Mesenchymal stem cell (in vitro differentiated cells and primary cell): ENCODE results near the gene RBP3.
A peak's percentile ranks its signal among the peaks of the same experiment; 100 is the strongest.

Experiments used
- DNase-seq: peaks from one replicate; pipeline ENCODE4 v3.0.0-alpha.2; 2013
- H2AFZ ChIP-seq: one replicate; pipeline ENCODE4 v1.6.1; 2013; ENCODE audit warnings: low read depth, mild to moderate bottlenecking, control low read depth, inconsistent platforms, low read length, moderate library complexity
- H2AK5ac ChIP-seq: 2 replicates; pipeline ENCODE4 v1.6.1; 2013; ENCODE audit warnings: low read length, moderate library complexity, mild to moderate bottlenecking, inconsistent platforms; ENCODE audit not compliant: severe bottlenecking
- H2BK120ac ChIP-seq: one replicate; pipeline ENCODE4 v1.6.1; 2013; ENCODE audit warnings: low read depth, mild to moderate bottlenecking, inconsistent platforms, low read length, moderate library complexity
- H2BK12ac ChIP-seq, 2 experiments: one replicate each; pipeline ENCODE4 v1.6.1; 2013; ENCODE audit warnings: inconsistent platforms in 2 of 2, low read length in 2 of 2, mild to moderate bottlenecking in 2 of 2, moderate library complexity in 2 of 2, control low read depth in 1 of 2
- H2BK15ac ChIP-seq: one replicate; pipeline ENCODE4 v1.6.1; 2013; ENCODE audit warnings: mild to moderate bottlenecking, low read depth, inconsistent platforms; ENCODE audit not compliant: poor library complexity, severe bottlenecking
- H2BK5ac ChIP-seq: 2 replicates; pipeline ENCODE4 v1.6.1; 2013; ENCODE audit warnings: low read depth, mild to moderate bottlenecking, low read length, control low read depth, inconsistent platforms; ENCODE audit not compliant: poor library complexity, severe bottlenecking
- H3K14ac ChIP-seq, 2 experiments: one replicate each; pipeline ENCODE4 v1.6.1; 2013; ENCODE audit warnings: inconsistent platforms in 2 of 2, low read length in 2 of 2, control low read depth in 1 of 2, mild to moderate bottlenecking in 1 of 2, moderate library complexity in 1 of 2
- H3K18ac ChIP-seq, 2 experiments: one replicate each; pipeline ENCODE4 v1.6.1; 2013; ENCODE audit warnings: inconsistent platforms in 2 of 2, low read length in 2 of 2, control low read depth in 1 of 2, low read depth in 1 of 2, mild to moderate bottlenecking in 1 of 2
- H3K23ac ChIP-seq, 2 experiments: one replicate each; pipeline ENCODE4 v1.6.1; 2013; ENCODE audit warnings: inconsistent platforms in 2 of 2, low read length in 2 of 2, mild to moderate bottlenecking in 2 of 2, moderate library complexity in 2 of 2, control low read depth in 1 of 2
- H3K27ac ChIP-seq: 2 replicates; pipeline ENCODE4 v1.5.1; 2013; ENCODE audit warnings: mild to moderate bottlenecking, moderate library complexity, low read length, control low read depth, inconsistent platforms; ENCODE audit not compliant: poor library complexity, severe bottlenecking
- H3K27me3 ChIP-seq, 2 experiments: 2 replicates each; pipeline versions ENCODE4 v1.6.1 to v1.7.0; 2013; ENCODE audit warnings: low read length in 2 of 2, mild to moderate bottlenecking in 2 of 2, moderate library complexity in 2 of 2, control low read depth in 1 of 2, inconsistent platforms in 1 of 2; ENCODE audit not compliant: control insufficient read depth in 1 of 2, insufficient read depth in 1 of 2
- H3K36me3 ChIP-seq, 2 experiments: 2 replicates each; pipeline versions ENCODE4 v1.6.1 to v1.7.0; 2013; ENCODE audit warnings: low read length in 2 of 2, control low read depth in 1 of 2, inconsistent platforms in 1 of 2, low read depth in 1 of 2, mild to moderate bottlenecking in 1 of 2; ENCODE audit not compliant: insufficient read depth in 2 of 2, control insufficient read depth in 1 of 2
- H3K4ac ChIP-seq, 2 experiments: one replicate each; pipeline ENCODE4 v1.6.1; 2013; ENCODE audit warnings: inconsistent platforms in 2 of 2, low read length in 2 of 2, mild to moderate bottlenecking in 2 of 2, moderate library complexity in 2 of 2, control low read depth in 1 of 2, low read depth in 1 of 2
- H3K4me1 ChIP-seq: 2 replicates; pipeline ENCODE4 v1.6.1; 2013; ENCODE audit warnings: low read depth, low read length, control low read depth; ENCODE audit not compliant: control insufficient read depth, insufficient read depth
- H3K4me2 ChIP-seq: 2 replicates; pipeline ENCODE4 v1.6.1; 2013; ENCODE audit warnings: low read length, mild to moderate bottlenecking, inconsistent platforms; ENCODE audit not compliant: poor library complexity, severe bottlenecking
- H3K4me3 ChIP-seq, 2 experiments: 2 replicates each; pipeline versions ENCODE4 v1.5.1 to v1.7.0; 2013; ENCODE audit warnings: low read length in 2 of 2, mild to moderate bottlenecking in 2 of 2, control low read depth in 1 of 2, low read depth in 1 of 2; ENCODE audit not compliant: insufficient read depth in 1 of 2
- H3K79me1 ChIP-seq: replicated peaks from 2 replicates; pipeline ENCODE4 v1.6.1; 2013; ENCODE audit warnings: mild to moderate bottlenecking, control low read depth, low read length, inconsistent platforms; ENCODE audit not compliant: poor library complexity, severe bottlenecking
- H3K9ac ChIP-seq: 2 replicates; pipeline ENCODE4 v1.7.0; 2013; ENCODE audit warnings: mild to moderate bottlenecking, low read length, moderate library complexity
- H3K9me3 ChIP-seq: 2 replicates; pipeline ENCODE4 v1.7.0; 2013; ENCODE audit warnings: mild to moderate bottlenecking, low read length; ENCODE audit not compliant: control insufficient read depth
- H4K8ac ChIP-seq: one replicate; pipeline ENCODE4 v1.6.1; 2013; ENCODE audit warnings: inconsistent platforms, mild to moderate bottlenecking, low read length, moderate library complexity
- H4K91ac ChIP-seq: one replicate; pipeline ENCODE4 v1.6.1; 2013; ENCODE audit warnings: mild to moderate bottlenecking, low read length, inconsistent platforms
- WGBS: methylation state at CpG from one replicate; pipeline ENCODE4 v1.1.7; 2013; ENCODE audit warnings: mixed read lengths; 5-methylcytosine and 5-hydroxymethylcytosine counted together

RBP3 gene

DNA sequence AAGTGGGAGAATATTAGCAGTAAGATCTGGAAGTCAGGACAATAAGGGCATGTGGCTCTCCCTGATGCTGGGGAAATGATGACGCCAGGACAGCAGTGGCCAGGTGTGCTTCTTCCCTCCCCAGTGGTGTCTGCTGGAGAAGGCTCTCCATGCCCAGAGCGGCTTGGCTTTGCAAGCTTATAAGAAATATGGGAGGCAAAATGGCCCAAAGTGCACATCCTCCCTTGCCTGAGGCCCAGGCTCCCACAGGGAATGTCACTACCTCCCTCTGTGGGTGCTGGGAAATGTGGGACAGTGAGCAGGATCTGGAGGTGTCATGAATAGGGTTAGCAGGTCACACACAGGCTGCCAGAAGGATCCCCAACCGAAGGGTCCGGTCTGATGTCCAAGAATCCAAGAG lies 53.0 kb downstream of the RBP3 start:
- Histone ChIP-seq H3K9me3 (peaks cover 6% of the 10 kb centered on the region), H3K14ac (no peak overlapping the region), H3K36me3 (no peaks in the 10 kb centered on the region), H3K4ac (no peak overlapping the region), H3K4me1 (peaks cover 44% of the 10 kb centered on the region), H2BK120ac (no peak overlapping the region), H4K8ac (no peak overlapping the region), H2BK15ac (no peak overlapping the region), H3K4me3 (no peak overlapping the region), H3K27ac (peak overlapping the region; percentile 12), H3K79me1 (no peaks in the 10 kb centered on the region), H2AK5ac (peak overlapping the region; percentile 79), H3K9ac (no peak overlapping the region), H4K91ac (peak overlapping the region; percentile 5), H2AFZ (no peak overlapping the region), H2BK5ac (no peak overlapping the region), H3K18ac (peak overlapping the region in 1 of 2 experiments; percentile 61), H2BK12ac (peak overlapping the region in 1 of 2 experiments; percentile 60), H3K27me3 (no peaks in the 10 kb centered on the region), H3K4me2 (no peak overlapping the region), H3K23ac (no peak overlapping the region)
- no peak for DNase-seq
- 95% methylated on average over 4 of the region's 4 CpGs for WGBS

DNA sequence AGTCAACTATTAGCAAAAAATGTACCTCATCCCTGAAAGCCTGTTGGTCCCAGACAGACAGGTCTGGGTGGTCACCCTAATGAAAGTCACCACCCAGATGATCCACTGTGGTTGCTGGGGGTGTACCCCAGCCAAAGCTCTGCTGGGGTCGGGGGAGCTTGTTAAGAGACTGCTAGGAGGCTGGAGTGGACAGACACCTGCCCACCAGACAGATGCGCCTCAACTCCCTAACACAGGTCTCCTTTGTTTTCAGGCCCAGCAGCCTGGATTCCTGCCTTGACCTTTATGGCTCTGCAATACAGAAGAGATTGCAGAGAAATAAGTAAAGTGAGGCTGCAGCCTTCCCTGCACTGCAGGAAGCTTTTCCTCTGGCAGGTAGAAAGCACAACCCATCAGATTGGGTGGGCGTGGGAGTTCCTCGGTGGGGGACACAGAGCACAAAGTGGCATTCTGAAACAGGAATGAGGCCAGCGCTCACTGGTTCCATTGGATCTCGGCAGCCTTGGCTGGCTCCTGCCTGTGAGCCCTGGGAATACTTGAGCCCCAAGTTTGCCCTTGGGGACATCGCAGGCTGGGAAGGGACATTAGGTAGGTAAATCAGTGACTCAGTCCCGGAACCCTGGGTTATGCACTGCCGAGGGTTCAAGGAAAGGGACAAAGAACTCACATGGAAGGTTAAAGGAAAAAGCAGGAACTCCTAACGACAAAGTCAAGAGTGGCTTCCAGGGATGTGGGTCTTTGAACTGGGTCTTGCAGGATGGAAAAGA lies 53.9 kb downstream of the RBP3 start:
- 91% methylated on average over 8 of the region's 10 CpGs for WGBS

DNA sequence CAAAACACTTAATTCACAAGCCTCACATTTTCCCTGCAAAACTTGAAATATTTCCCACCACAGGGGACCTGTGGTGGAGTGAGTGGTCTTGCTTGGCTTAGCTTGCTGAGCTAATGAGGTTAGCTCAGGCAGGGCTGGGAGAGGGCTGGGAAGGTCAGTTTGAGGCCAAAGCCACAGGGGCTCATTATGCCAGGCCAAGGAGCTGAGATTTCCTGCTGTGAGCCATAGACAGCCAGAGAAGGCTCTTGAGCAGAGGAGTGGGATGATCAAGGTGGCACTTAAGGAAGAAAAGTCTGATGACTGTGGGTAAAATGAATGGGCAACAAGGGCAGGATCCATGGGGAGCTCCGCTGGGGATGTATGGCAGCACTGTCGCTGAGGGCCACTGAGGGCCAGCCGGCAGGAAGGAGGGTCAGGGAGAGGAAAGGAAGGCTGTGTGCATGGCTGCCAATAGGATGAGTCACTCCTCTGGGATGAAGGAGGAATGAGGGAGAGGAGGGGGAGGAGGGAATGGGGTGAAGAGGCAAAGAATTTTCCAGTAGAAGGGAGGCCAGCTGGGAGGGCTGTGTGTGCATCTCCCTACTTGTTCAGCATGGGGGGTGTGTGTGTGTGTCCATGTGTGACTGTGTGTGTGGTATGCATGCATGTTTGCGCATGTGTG lies 54.6 kb downstream of the RBP3 start:
- no peaks in the 10 kb centered on the region for H3K27me3 ChIP-seq
- H3K23ac ChIP-seq = no peak overlapping the region
- no peaks in the 10 kb centered on the region for H3K79me1 ChIP-seq
- peak overlapping the region; percentile 9 for H2AK5ac ChIP-seq
- DNase-seq = peak; percentile 90
- H2AFZ ChIP-seq = peak overlapping the region; percentile 68
- peak overlapping the region in 1 of 2 experiments; percentile 50 for H3K14ac ChIP-seq
- peak overlapping the region; percentile 89 to 95 for H3K18ac ChIP-seq
- H3K27ac ChIP-seq = peak overlapping the region; percentile 95
- no peak overlapping the region for H3K9ac ChIP-seq
- peak overlapping the region; percentile 60 for H2BK5ac ChIP-seq
- no peaks in the 10 kb centered on the region for H3K36me3 ChIP-seq
- H3K4ac ChIP-seq = peak overlapping the region; percentile 83 to 88
- H4K91ac ChIP-seq = peak overlapping the region; percentile 96
- peak overlapping the region; percentile 69 for H4K8ac ChIP-seq
- peaks cover 6% of the 10 kb centered on the region for H3K9me3 ChIP-seq
- 21% methylated on average over 4 of the region's 4 CpGs for WGBS
- H3K4me1 ChIP-seq = peaks cover 56% of the 10 kb centered on the region
- H2BK15ac ChIP-seq = no peak overlapping the region
- peak overlapping the region; percentile 90 to 99 for H2BK12ac ChIP-seq
- H3K4me2 ChIP-seq = peak overlapping the region; percentile 36
- H3K4me3 ChIP-seq = no peak overlapping the region
- peak overlapping the region; percentile 69 for H2BK120ac ChIP-seq

More for the DNA sequence above, 53.9 kb downstream of the RBP3 start:
- Histone ChIP-seq H2AK5ac (peak overlapping the region; percentile 73), H3K9me3 (peaks cover 6% of the 10 kb centered on the region), H3K23ac (no peak overlapping the region), H4K8ac (peak overlapping the region; percentile 33), H3K4me2 (peak overlapping the region; percentile 33), H3K9ac (no peak overlapping the region), H2BK15ac (no peak overlapping the region), H3K14ac (peak overlapping the region in 1 of 2 experiments; percentile 76), H3K79me1 (no peaks in the 10 kb centered on the region), H2BK12ac (peak overlapping the region; percentile 90 to 99), H3K4ac (peak overlapping the region; percentile 75 to 79), H3K27ac (peak overlapping the region; percentile 95), H3K36me3 (no peaks in the 10 kb centered on the region), H3K4me1 (peaks cover 50% of the 10 kb centered on the region), H3K27me3 (no peaks in the 10 kb centered on the region), H4K91ac (peak overlapping the region; percentile 70), H2AFZ (no peak overlapping the region), H3K4me3 (no peak overlapping the region), H2BK120ac (peak overlapping the region; percentile 69), H2BK5ac (peak overlapping the region; percentile 60), H3K18ac (peak overlapping the region; percentile 86 to 89)
- no peak for DNase-seq
